Bone marrow (tissue), 2 donors: ENCODE measurements around the gene GJA3.
"Not testable (repeated sequence)": the region's sequence is repeated elsewhere in the genome, so short reads cannot be mapped to it uniquely, and the experiment has no call there.

Experiments used
- DNase-seq, 2 donors: peaks; one replicate each; lab custom pipeline; 2025; lab: John Stamatoyannopoulos, UW

The GJA3 gene

DNA sequence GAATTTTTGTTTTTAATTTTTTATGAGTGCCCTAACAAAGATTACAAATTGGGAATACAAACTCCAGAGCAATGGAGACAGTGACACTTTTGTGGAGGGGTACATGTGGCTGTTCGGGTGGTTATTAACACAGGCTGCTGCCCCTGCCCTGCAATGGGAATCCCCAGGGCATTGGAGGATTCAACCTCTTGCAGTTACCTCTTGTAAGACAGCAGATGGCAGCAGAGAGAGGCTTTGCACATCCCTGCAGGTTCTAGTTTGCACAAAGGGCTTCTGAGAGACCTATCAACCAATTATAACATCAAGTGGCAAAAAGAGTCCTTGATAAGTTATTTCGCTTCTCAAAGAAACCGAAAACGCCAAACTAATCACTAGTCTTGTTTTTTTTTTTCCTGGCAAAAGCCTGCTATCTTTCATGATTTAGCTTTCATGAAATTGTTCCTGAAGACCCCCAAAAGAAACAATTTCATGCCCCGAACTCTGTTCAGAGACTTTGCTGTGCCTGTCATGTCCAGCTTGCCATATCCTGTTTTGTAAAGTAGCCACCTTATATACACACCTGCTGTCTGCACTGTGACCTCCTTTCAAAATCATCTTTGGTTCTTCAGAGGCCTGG, 21.5 kb upstream of the GJA3 start:
- DNase-seq: peak; percentile 16 to 21

DNA sequence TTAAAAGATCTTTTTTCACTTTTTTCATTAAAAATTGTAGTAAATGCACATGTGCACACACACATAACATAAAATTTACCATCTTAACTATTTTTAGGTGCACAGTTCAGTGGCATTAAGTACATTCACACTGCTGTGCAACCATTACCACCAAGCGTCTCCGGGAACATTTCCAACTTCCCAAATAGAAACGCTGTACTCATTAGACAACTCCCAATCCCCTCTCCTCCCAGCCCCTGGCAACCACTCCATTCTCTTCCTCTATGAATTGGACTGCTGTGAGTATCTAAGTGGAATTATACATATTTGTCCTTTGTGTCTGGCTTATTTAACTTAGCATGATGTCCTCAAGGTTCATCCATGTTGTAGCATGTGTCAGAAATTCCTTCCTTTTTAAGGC, 20.3 kb upstream of the GJA3 start:
- no peak for DNase-seq

DNA sequence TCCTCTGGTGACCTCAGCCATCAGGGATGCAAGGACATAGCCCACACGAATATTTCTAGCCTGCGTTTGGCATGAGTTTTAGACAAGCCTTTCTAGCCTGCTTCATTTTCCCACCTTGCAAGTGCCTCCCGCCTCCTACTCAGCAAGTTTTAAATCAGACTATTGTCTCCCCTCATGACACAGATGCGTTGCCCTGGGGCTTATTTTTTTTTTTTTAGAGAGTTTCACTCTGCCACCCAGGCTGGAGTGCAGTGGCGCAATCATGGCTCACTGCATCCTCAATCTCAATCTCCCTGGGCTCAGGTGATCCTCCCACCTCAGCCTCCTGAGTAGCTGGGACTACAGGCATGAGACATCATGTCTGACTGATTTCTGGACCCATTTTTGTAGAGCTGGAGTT, 17.3 kb upstream of the GJA3 start:
- DNase-seq: no peak

DNA sequence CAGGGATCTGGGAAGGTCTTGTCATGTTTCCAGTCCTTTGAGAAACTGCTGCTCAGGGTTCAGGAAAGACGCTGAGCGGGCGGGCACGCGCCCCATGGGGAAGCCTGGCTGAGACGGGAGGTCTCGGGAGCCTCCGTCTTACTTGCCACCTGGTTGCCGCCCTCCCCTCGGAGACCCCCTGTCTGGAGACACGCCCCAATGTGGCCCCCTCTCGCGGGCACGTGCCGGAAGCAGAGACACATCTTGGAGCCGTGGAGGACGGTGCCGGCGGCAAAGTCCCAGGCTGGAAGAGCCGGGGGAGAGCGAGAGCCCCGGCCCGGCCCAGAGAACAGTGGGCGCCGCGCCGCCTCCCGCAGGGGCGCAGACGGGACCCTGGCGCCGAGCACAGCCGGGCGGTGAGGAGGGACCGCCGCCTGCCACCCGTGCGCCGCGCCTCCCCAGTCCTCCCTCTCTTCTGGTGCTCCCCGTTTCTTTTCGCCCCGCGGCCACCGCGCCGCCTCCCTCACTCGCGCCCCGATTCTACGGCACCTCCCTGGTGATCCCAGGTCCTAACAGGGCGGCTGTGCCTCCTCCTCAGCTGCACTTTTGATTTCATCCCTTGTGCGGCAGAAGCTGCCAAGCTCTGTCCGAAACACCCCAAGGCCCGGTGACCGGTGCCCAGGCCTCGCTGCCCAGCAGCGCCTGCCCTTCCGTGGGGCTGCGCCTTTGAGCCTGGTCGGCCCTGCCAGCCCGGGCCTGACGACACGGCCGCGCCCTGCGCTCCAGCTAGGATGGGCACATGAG, 16.4 kb upstream of the GJA3 start:
- DNase-seq: no peak

DNA sequence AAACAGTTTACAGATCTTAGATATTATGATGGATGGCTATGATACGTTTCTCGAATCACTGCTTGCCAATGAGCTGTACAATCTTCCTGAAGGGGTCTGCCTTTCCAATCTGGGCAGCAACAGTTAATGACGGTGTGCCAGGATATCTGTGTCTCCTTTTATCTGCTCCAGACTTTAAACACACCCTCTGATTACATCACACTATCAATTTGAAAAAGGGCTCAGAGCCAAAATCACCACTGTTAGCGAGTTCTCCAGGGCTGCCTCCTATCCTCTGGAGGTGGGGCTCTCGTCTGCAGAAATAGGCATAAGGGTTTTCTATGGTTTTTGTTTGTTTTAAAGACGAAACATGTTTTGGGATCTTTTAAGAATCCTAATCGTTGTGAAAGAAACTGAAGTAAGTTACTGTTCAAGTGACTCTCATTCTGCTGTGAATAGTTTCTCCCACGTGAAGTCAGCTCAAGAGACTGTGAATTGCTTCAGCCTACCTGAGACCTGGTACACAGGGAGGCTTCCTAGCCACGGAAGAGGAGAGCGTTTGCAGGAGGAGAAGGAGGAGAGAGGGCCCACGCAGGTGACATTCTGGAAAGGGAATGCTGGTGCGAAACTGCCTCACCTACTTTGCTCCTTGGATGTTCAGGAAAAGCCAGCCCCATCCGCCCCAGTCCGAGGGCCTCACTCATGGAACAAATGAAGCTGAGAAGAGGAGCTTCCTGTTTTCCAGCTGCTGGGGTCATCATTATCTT, 15.2 kb upstream of the GJA3 start:
- no peak for DNase-seq

DNA sequence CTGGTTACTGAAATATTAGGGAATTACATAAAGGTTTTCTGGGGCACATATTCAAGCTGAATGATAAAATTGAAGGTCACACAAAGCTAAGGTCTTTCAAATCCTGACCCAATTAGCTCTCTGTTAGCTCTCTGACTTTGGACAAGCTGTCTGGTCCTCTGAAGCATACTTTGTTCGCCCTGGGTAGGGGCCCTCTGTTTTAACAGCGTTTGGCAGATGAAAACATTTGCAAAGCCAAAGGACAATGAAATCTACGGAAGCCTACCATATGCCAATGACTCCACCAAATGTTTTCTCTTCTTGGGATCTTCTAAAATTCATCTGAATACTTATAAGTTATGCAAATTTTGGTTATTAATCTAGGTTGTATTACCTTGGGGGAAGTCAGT, 14.5 kb upstream of the GJA3 start:
- DNase-seq: no peak

DNA sequence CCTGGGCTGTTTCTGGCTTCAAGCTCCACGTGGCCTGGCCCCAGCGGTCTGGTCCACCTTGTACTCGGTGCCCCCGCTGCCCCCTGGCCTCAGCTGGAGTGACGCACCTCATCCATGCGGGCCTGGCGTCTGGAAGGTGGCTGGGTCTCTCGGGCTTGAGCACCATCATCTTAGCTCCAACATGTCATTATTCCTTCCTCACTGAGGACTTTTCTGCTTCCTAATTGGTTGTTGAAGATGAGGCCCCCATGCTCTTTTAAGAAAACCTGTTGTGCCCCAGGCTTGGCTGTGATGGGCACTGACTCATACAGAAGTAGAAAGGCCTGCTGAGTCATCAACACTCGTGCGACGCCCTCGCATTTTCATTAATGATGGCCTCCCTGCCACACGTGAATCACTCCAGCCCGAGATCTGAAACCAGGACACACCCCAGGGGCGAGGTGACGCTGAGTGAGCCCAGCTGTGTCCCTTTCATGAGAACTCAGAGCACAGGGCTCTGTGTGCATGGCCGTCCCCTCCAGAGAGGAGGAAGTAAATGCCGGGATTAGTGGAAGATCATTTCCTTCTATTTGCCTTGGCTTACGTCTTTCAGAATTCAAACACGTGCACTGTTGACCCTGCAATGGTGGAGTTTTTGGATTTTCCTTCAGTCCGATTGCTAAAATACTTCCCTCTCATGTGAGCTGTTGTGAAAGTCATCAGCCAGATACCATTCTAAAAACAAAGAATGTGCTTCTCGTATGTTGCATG, 14.0 kb upstream of the GJA3 start:
- peak; percentile 46 to 47 for DNase-seq

DNA sequence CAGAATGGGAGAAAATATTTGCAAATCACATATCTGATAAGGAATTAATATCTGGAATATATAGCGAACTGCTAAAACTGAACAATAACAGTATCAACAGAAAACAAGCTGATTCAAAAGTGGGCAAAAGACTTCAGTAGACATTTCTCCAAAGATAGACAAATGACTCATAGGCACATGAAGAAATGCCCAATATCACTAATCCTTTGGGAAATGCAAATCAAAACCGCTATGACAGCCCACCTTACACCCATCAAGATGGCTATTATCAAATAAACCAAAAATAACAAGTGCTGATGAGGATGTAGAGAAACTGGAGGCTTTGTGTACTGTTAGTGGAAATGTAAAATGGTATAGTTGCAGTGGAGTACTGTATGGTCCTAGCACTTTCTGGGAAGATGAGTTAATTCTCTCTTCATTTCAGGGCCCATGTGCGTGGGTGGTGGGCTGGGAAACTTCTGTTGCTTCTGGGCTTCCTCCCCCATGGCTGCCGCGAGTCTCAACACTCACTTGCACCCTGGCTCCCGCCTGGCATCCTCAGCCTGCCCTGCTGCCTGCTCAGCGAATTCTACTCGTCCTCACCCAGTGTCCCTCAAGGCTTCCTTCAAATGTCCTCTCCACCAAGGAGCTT, 12.4 kb upstream of the GJA3 start:
- no peak for DNase-seq

DNA sequence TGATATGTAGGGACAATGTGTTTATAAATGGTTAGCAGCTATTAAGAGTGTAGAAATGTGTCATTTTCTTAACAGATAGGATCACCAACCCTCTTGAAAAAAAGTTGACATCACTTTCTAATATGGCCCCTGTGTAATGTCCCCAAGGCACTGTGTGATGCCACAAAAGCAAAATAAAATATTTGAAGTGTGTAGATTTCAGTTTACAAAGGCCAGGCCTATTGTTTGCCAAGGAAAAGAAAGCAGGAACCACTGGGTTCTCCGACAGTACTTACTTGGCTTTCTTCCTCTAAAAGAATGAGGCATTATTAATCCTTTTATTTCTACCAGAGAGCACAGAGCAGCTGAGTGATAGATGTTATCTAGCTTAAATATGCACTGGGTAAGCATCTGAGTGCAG, 10.5 kb upstream of the GJA3 start:
- DNase-seq: no peak

DNA sequence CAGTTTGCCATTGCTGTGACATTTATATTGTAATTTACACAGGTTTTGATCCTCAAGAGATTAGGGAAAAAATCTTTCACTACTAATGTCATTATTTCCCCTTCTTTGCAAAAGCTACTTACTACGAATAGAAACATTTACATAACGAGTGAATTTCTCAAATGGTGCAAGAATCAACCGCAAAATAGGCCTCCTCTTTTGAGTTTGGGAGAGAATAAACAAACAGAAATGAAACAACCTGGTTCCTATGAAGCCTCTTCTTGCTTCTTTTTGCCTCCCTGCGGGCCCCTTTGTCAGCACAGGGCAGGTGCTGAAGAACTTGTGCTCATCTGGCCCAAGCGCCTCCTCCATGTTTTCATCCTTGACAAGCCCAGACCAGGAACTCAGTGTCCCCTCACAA, 10.1 kb upstream of the GJA3 start:
- DNase-seq: no peak

DNA sequence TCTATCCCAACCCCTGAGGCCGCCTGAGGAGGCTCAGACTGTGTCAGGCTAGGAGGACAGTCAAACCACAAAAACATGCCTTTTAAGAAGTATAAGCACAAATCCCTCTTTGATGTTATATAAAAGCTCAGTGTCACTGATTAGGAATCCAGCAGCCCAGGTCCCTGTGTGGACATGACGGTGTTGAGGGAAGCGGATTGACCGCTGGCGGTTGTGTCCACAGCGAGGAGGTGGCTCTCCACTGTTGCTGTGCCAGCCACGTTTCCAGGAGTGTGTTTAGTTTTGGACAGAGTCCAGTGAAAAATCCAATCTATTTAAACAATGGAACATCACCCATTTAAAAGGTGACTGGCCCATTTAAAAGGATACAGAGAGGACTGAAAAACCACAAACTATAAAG, 7.5 kb upstream of the GJA3 start:
- DNase-seq: no peak

DNA sequence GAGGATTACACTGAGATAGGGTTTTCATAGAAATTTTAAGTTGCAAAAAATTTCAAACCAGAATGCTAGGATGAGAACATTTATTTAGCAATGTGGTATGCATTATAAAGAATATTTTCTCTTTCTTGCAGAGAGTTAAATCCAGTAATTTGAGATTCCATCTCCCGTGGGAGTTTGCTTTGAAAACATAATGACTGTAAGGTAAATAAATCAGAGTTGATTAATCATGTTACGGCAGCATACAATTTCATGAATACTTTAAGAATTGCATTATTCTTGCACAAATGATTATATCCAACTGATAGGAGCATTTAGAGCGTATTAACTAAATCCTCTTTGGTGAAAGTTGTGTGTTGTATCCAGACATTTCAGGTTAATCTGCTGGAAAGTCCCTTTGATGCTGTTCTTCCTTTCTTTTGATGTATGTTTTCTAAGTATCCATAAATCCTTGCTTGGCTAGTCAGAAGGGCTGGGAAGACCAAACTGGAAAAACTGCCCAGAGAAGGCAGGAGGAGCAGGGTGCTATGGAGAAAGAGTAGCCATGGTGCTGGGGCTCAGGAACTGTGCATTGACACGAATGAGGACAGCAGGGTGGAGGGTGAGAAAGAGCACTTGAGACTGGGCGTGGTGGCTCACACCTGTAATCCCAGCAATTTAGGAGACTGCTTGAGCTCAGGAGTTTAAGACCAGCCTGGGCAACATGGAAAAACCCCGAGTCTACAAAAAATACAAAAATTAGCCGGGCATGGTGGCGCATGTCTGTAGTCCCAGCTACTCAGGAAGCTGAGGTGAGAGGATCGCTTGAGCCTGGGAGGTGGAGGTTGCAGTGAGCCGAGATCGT, 4.8 kb upstream of the GJA3 start:
- no peak for DNase-seq

DNA sequence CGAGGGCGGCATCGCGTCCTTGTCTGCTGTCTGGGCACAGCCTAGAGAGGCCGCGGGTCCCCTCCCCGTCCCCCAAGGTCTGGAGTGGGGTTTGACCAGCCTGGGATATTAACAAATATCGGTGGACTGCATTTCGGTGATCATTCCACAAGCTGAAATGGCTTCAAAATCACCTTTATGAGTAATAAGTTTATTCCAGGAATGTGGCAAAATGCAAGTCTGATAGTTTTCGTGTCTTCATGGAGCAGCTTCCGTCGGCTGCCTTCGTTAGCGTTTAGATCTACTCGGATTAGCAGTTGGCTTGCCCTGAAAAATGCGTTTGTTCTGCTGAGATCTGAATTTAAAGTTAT, 1.1 kb upstream of the GJA3 start:
- DNase-seq: no peak

DNA sequence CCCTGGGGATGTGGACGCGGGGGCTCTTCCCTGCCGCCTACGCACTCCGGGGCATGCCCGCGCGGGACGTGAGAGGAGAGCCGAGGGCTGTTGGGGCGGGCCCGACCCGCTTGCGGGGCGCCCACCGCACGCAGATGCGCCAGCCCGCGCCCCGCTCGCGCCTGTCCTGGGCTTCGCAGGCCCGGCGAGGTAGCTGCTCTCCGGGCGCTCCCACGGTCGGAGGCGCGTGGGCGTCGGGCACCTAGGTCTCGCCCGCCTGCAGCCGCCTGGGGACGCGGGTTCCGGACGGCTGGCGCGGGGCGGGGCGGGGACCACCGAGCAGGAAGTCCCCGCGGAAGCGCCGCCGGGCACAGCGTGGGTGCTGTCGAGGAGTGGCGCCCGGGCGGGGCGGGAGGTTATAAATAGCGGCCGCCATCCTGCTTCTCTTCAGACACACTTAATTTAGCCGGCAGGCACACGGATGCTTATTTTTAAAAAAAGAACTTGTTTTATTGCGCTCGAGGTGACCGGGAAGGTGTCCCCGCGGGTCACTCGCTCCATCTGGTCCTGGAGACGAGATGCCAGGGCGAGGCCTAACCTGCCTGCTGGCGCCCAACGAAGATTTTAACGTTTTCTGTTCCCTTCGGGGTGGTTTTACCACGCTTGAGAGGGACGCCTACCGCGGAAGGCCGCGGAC, 561 bp upstream of the GJA3 start:
- peak in 1 of 2 donors; percentile 46 for DNase-seq

DNA sequence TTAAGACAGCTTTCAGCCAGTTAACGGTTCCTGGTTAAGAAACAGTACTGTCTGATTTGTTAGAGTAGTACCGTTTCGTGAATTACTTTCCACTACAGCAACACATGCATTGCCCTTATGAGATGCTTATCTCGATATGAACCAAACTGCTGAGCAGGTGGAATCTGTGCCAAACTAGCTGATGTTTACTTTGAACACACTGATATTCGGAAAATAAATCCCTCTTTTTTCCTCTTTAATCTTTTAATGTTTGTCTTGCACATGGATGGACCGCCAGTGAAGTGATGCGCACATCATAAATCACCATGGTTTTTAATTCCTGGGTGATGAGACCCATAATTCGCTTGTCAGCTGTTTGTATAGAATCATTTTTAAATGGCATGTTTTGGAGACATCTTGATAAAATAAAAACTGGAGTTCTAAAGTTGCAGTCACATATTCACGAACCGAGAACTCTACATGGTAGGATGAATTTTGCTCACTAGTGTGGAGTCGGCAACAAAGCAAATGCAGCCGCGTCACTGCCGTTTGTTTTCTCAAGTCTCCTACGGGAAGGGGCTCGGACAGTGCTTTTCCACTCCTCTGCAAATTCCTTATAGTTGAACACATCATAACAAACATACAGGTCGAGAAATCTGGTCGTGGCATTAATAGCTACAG, 1.1 kb downstream of the GJA3 start:
- DNase-seq: no peak

DNA sequence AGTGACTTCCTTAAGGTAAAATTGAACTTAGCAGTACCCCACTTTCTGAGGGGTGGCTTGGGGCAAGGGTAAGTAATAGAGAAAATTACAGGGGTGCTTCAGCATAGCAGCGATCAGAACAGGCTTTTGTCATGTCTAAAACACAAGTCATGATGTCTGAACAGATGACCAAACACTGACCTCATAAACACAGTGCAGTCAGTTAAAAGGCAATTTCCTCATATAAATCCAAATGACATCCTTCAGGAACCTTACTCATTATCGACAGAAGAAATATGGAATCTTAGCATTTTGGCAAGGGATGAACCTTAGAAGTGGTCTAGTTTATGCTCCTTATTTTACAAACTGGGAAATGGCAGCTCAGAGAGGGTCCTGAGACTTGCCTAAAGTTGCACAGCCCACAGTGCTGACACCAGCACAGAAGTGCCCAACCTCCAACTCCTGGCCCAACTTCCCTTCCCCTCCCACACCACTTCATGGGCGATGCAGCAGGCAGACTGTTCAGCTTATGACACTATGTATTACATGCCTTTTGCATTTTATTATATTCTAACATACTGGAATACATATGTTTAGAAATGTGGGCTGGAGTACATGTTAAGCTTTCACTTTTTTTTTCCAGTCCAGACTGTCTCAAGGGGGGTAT, 3.6 kb downstream of the GJA3 start:
- DNase-seq: no peak

DNA sequence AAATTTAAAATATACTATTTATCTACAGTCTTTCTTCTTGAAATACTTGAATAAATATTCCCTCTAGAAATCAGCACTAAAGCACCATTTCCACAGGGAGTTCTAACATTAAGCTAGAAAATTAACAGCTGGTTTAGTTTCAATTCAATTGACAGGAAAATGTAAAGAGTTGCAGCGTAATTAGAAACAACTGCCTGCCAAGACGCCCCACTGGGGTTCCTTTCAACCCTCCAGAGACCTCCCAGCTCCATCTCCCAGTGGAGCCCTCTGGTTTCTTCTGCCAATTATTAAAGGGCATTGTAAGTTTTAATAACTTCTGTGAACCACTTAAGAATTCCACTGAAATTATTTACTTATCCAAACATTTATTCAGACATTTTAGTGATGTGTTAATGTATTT, 4.2 kb downstream of the GJA3 start:
- DNase-seq: no peak

DNA sequence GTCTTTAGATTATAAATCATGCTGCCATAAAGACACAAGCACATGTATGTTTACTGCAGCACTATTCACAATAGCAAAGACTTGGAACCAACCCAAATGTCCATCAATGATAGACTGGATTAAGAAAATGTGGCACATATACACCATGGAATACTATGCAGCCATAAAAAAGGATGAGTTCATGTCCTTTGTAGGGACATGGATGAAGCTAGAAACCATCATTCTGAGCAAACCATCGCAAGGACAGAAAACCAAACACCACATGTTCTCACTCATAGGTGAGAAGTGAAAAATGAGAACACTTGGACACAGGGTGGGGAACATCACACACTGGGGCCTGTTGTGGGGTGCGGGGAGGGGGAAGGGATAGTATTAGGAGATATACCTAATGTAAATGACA, 7.6 kb downstream of the GJA3 start:
- not testable (repeated sequence) for DNase-seq

DNA sequence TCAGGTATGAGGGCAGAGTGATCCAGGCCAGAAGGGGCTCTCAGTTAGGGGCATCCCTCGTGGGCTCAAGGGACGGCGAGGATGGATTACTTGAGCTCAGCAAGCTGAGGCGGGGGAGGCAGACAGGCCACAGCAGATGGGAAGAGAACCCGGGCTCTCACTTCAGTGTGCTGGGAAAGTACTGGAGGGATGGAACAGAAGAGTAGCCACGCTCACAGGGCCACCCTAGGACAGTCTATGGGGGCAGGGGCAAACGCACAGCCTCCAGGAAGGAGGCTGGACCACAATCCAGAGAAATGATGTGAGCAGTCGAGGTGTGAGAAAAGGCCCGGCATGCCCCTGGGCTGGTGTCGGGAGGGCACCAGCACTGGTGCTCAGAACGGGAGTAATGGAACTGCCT, 9.2 kb downstream of the GJA3 start:
- no peak for DNase-seq

DNA sequence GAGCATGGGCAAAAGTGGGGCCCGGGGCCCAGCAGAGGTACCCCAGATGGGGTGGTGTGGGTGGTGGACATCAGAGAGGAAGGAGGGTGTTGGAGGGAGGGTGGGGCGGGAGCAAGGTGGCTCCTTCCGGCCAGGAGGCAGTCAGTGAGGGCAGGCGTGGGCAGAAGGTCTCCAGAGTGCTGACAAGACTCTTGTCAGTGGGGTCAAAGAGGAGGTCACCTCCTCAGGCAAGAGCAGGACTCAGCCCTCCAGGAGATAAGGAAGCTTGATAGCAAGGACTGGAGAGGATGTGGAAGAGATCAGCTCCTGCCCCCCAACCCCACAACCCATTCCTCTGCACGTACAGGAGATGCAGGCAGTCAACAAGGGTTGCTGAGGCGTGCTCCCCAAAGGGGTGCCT, 9.8 kb downstream of the GJA3 start:
- DNase-seq: no peak
